H1 (cell line): ENCODE measurements around the gene AFF1. TPM values are rescaled to one million over a fixed set of nuclear protein-coding genes. Genes with fewer than 3 reads are reported as not detected.

ENCODE experiments used
- CTCF ChIA-PET: fragments of 300-600 bp; sonication (Branson Sonifier 250); formaldehyde crosslinking; loops from one replicate; lab custom pipeline; 2021; ENCODE audit not compliant: partially characterized antibody; lab: Charles Lee
- POLR2A ChIA-PET: fragments of 300-600 bp; sonication (Branson Sonifier 250); formaldehyde crosslinking; loops from one replicate; lab custom pipeline; 2021; ENCODE audit warnings: inconsistent platforms; ENCODE audit not compliant: partially characterized antibody; lab: Charles Lee
- DNase-seq, 2 experiments: peaks; one replicate each; pipeline versions ENCODE4 v3.0.0 to v3.0.0-alpha.2; 2010 to 2022; ENCODE audit warnings: low spot score in 2 of 2, low read depth in 1 of 2, mixed read lengths in 1 of 2
- FAIRE-seq: peaks from 2 replicates; lab custom pipeline; 2011; peaks lifted over from hg19 to GRCh38; lab: Jason Lieb, UNC
- H2AFZ ChIP-seq: 2 replicates; pipeline ENCODE4 v1.8.1; 2012; ENCODE audit warnings: low read length, inconsistent platforms
- H2AK5ac ChIP-seq: 2 replicates; pipeline ENCODE4 v1.6.1; 2013; ENCODE audit warnings: low read depth, low read length
- H2BK120ac ChIP-seq: replicated peaks from 2 replicates; pipeline ENCODE3; 2013; ENCODE audit warnings: low read depth, low read length, inconsistent platforms
- H2BK12ac ChIP-seq: 2 replicates; pipeline ENCODE4 v1.6.1; 2013; ENCODE audit warnings: low read depth, low read length
- H2BK15ac ChIP-seq: 2 replicates; pipeline ENCODE4 v1.6.1; 2013; ENCODE audit warnings: low read length
- H2BK20ac ChIP-seq: 2 replicates; pipeline ENCODE4 v1.6.1; 2013; ENCODE audit warnings: low read length
- H2BK5ac ChIP-seq: 2 replicates; pipeline ENCODE4 v1.6.1; 2013; ENCODE audit warnings: low read depth, low read length
- H3K14ac ChIP-seq: 2 replicates; pipeline ENCODE4 v1.6.1; 2013; ENCODE audit warnings: inconsistent platforms; ENCODE audit not compliant: insufficient read length
- H3K18ac ChIP-seq: 2 replicates; pipeline ENCODE4 v1.6.1; 2013; ENCODE audit warnings: low read length; ENCODE audit errors: extremely low read depth
- H3K23ac ChIP-seq: 2 replicates; pipeline ENCODE4 v1.6.1; 2013; ENCODE audit warnings: inconsistent platforms; ENCODE audit not compliant: insufficient read length
- H3K23me2 ChIP-seq: 2 replicates; pipeline ENCODE4 v1.6.1; 2013; ENCODE audit warnings: low read depth, low read length
- H3K27ac ChIP-seq: 2 replicates; pipeline ENCODE4 v1.6.1; 2011; ENCODE audit warnings: low read depth, low read length, inconsistent platforms
- H3K27me3 ChIP-seq, 4 experiments: replicated peaks in 1 of 4; 1 replicate in 1 of 4; 2 replicates in 3 of 4; pipeline versions ENCODE4 v1.6.1 to v1.8.1; 2011 to 2013; ENCODE audit warnings: low read length in 3 of 4, mild to moderate bottlenecking in 3 of 4, inconsistent platforms in 2 of 4, mixed read lengths in 2 of 4, moderate library complexity in 1 of 4; ENCODE audit not compliant: control insufficient read depth in 3 of 4, insufficient read depth in 3 of 4; ENCODE audit errors: extremely low read depth in 1 of 4
- H3K36me3 ChIP-seq, 4 experiments: 2 replicates each; pipeline versions ENCODE4 v1.6.1 to v1.8.1; 2011 to 2013; ENCODE audit warnings: mild to moderate bottlenecking in 4 of 4, low read length in 3 of 4, moderate library complexity in 2 of 4, control low read depth in 1 of 4, inconsistent platforms in 1 of 4; ENCODE audit not compliant: insufficient read depth in 4 of 4, control insufficient read depth in 2 of 4
- H3K4ac ChIP-seq: replicated peaks from 2 replicates; pipeline ENCODE3; 2013; ENCODE audit warnings: low read length, low read depth, mixed read lengths, inconsistent platforms; ENCODE audit not compliant: insufficient read length
- H3K4me1 ChIP-seq, 4 experiments: replicated peaks in 1 of 4; 1 replicate in 1 of 4; 2 replicates in 3 of 4; pipeline versions ENCODE4 v1.6.1 to v1.8.1; 2011 to 2013; ENCODE audit warnings: low read length in 3 of 4, inconsistent platforms in 2 of 4, mixed read lengths in 1 of 4; ENCODE audit not compliant: insufficient read depth in 4 of 4, control insufficient read depth in 3 of 4
- H3K4me2 ChIP-seq, 2 experiments: 2 replicates each; pipeline versions ENCODE4 v1.6.1 to v1.8.1; 2011 to 2013; ENCODE audit warnings: low read depth in 2 of 2, low read length in 2 of 2, control low read depth in 1 of 2, inconsistent platforms in 1 of 2, mild to moderate bottlenecking in 1 of 2; ENCODE audit not compliant: insufficient read depth in 1 of 2
- H3K4me3 ChIP-seq, 4 experiments: fragments of 200-600, 300-600 bp in 1 of 4; sonication (generic), shearing (Covaris generic), sonication (Bioruptor Twin) in 1 of 4; 2 replicates each; pipeline versions ENCODE4 v1.5.1 to v1.8.1; 2011 to 2016; ENCODE audit warnings: low read length in 4 of 4, low read depth in 3 of 4, control low read depth in 2 of 4, inconsistent platforms in 2 of 4, mild to moderate bottlenecking in 2 of 4, mixed read lengths in 1 of 4, moderate library complexity in 1 of 4; ENCODE audit not compliant: insufficient read depth in 2 of 4; ENCODE audit errors: extremely low read depth in 1 of 4
- H3K56ac ChIP-seq: replicated peaks from 2 replicates; pipeline ENCODE3; 2013; ENCODE audit warnings: low read depth, mild to moderate bottlenecking, mixed read lengths, low read length, inconsistent platforms; ENCODE audit not compliant: insufficient read length
- H3K79me1 ChIP-seq: 2 replicates; pipeline ENCODE4 v1.6.1; 2013; ENCODE audit warnings: low read depth, low read length, control low read depth
- H3K79me2 ChIP-seq, 2 experiments: 2 replicates each; pipeline versions ENCODE4 v1.6.1 to v1.8.1; 2012 to 2013; ENCODE audit warnings: low read length in 2 of 2, mild to moderate bottlenecking in 2 of 2, inconsistent platforms in 1 of 2; ENCODE audit not compliant: insufficient read depth in 2 of 2, control insufficient read depth in 1 of 2
- H3K9ac ChIP-seq, 4 experiments: replicated peaks in 1 of 4; 1 replicate in 1 of 4; 2 replicates in 3 of 4; pipeline versions ENCODE4 v1.6.1 to v1.8.1; 2011 to 2013; ENCODE audit warnings: low read depth in 3 of 4, low read length in 3 of 4, control low read depth in 2 of 4, mild to moderate bottlenecking in 2 of 4, moderate library complexity in 2 of 4, inconsistent platforms in 1 of 4; ENCODE audit errors: extremely low read depth in 1 of 4
- H3K9me3 ChIP-seq, 2 experiments: 2 replicates each; pipeline versions ENCODE4 v1.6.1 to v1.8.1; 2012 to 2013; ENCODE audit warnings: mild to moderate bottlenecking in 2 of 2, moderate library complexity in 2 of 2, control low read depth in 1 of 2, inconsistent platforms in 1 of 2, low read depth in 1 of 2, low read length in 1 of 2, mixed read lengths in 1 of 2; ENCODE audit not compliant: insufficient read depth in 2 of 2
- H4K20me1 ChIP-seq, 2 experiments: replicated peaks in 1 of 2; 2 replicates each; pipeline versions ENCODE3 to v1.8.1; 2011 to 2013; ENCODE audit warnings: inconsistent platforms in 2 of 2, low read length in 2 of 2, mild to moderate bottlenecking in 1 of 2; ENCODE audit not compliant: insufficient read depth in 2 of 2, control insufficient read depth in 1 of 2
- H4K5ac ChIP-seq: 2 replicates; pipeline ENCODE4 v1.6.1; 2013; ENCODE audit warnings: low read length, low read depth, mixed read lengths, inconsistent platforms; ENCODE audit not compliant: insufficient read length
- H4K8ac ChIP-seq: 2 replicates; pipeline ENCODE4 v1.8.0; 2013; ENCODE audit warnings: mild to moderate bottlenecking, moderate library complexity, low read length, inconsistent platforms; ENCODE audit not compliant: insufficient read depth; ENCODE audit errors: extremely low read depth
- H4K91ac ChIP-seq: replicated peaks from 2 replicates; pipeline ENCODE3; 2013; ENCODE audit warnings: low read length, mixed read lengths, inconsistent platforms; ENCODE audit not compliant: insufficient read length
- CTBP2 ChIP-seq: IDR thresholded peaks from 2 replicates; pipeline ENCODE4 v1.7.0; 2011; ENCODE audit warnings: borderline replicate concordance, mild to moderate bottlenecking, moderate library complexity, mixed read lengths, low read length; ENCODE audit not compliant: insufficient read depth, insufficient read length
- PHF8 ChIP-seq: fragments of 200-600 bp; sonication (generic); conservative IDR thresholded peaks from 2 replicates; pipeline ENCODE4 v1.7.1; 2012; ENCODE audit warnings: low read depth, mild to moderate bottlenecking, inconsistent platforms, low read length, moderate library complexity
- SIN3A ChIP-seq, 2 experiments: IDR thresholded peaks in 1 of 2; conservative IDR thresholded peaks in 1 of 2; 2 replicates each; pipeline ENCODE4 v1.6.1; 2011 to 2012; ENCODE audit warnings: low read length in 2 of 2, improper control_type of control experiment in 1 of 2, low read depth in 1 of 2, mild to moderate bottlenecking in 1 of 2
- whole genome bisulfite sequencing, 2 experiments: shearing (Covaris generic) in 1 of 2; methylation state at CpG; one replicate each; pipeline versions ENCODE4 v1.1.6 to v1.1.7; 2013 to 2015; ENCODE audit warnings: low lambda C conversion rate in 2 of 2, mixed read lengths in 2 of 2, inconsistent platforms in 1 of 2, low coverage in 1 of 2, missing lambda C conversion rate in 1 of 2; ENCODE audit not compliant: insufficient replicate concordance in 2 of 2, insufficient coverage in 1 of 2, insufficient read length in 1 of 2; ENCODE audit errors: extremely low coverage in 1 of 2, missing lambda C conversion rate in 1 of 2; 5-methylcytosine and 5-hydroxymethylcytosine counted together
- polyA plus RNA-seq, 7 experiments: library from polyadenylated mRNA; depleted of rRNA in 3 of 7; stranded (reverse) in 5 of 7; unstranded in 2 of 7; fragments of >200 nt in 5 of 7; fragments of 200-250 nt in 2 of 7; gene quantifications; 1 replicate in 5 of 7; 2 replicates in 1 of 7; 4 replicates in 1 of 7; pipeline versions ENCODE4 v1.2.1 to v1.2.3, GENCODE V29; 2011 to 2013; ENCODE audit warnings: missing spikeins in 2 of 7, mixed read lengths in 2 of 7
- total RNA-seq: library from RNA; stranded (reverse); fragmentation: NEBNext Ultra II Directional; extraction: Animal tissue kit (Norgen Biotek cat#: 25700); gene quantifications from 2 replicates; pipeline ENCODE4 v1.2.1, GENCODE V29; 2021

AFF1 gene
- total and polyA plus RNA-seq, 2 of the 8 experiments (the other 6 are each of a cell fraction or from before 2014, with no cell fraction given), result 14.8 to 85.5 TPM

DNA sequence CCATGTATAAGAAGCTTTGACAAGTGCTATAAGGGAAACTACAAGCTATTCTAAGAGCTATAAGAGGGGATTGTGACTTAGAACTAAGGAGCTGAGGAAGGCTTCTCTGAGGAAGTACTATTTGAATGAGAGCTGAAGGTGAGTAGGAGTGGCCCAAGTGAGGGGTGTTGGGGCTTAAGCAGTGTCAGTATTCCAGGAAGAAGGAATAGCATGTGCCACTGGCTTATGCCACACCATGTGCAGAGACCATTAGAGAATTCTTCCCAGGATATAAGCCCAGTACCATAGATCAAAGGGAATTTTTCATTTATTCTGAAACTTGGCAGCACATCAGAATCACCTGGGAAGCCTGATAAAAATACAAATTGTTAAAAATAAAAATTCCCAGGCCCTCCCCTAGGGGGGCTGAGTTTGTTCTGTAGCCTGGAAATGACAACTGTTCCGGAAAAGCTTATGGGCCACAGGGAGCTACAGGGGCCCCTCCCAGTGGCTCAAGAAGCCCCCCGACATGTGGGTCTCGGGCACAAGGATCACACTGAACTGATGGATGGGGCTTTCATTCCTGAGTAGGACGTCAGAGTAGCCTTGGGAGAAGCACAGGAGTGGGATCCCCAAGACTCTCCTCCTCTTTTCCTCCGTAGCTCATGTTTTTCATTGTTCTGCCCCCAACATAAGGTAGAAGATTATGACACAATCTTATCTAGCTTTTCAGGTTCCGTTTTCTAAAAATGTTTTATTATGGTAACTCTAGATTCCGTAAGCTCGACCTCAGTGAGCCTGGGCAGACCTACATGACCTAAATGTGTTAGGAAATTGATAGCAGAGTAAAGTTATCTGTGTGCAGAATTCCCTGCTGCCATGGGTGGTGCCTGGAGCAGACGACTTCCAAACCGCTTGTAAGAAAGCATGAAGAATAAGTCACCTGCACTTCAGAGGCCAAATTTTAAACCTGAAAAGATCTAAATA, 119.3 kb downstream of the AFF1 start:
- Histone ChIP-seq H4K91ac (no peak overlapping the region), H3K36me3 (peaks cover 0 to 13% (median 0%) of the 10 kb centered on the region in 4 experiments; a peak in 3 of 8 replicates), H4K20me1 (peaks cover 2 to 5% of the 10 kb centered on the region in 2 experiments), H2AK5ac (no peak overlapping the region), H3K56ac (no peak overlapping the region), H4K8ac (no peak overlapping the region), H2BK15ac (no peak overlapping the region), H3K23ac (no peak overlapping the region), H3K4me2 (no peak overlapping the region), H2BK12ac (no peak overlapping the region), H3K23me2 (no peaks in the 10 kb centered on the region), H3K14ac (no peak overlapping the region), H3K9ac (no peak overlapping the region; a peak in 1 of 7 replicates), H3K79me2 (peaks cover 0 to 87% of the 10 kb centered on the region in 2 experiments; a peak in 3 of 4 replicates), H3K9me3 (no peaks in the 10 kb centered on the region), H2BK120ac (no peak overlapping the region), H3K4ac (no peak overlapping the region), H3K4me3 (no peak overlapping the region), H3K79me1 (peaks cover 6% of the 10 kb centered on the region; the same call in 1 of the 2 replicates), H2BK5ac (no peak overlapping the region), H3K18ac (no peak overlapping the region), H2BK20ac (no peak overlapping the region), H3K27ac (no peak overlapping the region), H4K5ac (no peak overlapping the region), H2AFZ (no peak overlapping the region), H3K4me1 (peaks cover 0 to 19% (median 10%) of the 10 kb centered on the region in 4 experiments; a peak in 3 of 7 replicates), H3K27me3 (no peaks in the 10 kb centered on the region)
- WGBS, 2 experiments, result 82% methylated on average over 10 of the region's 10 CpGs; no CpG with 5 or more reads in 1 of the 2 experiments
- ChIA-PET POLR2A (interaction anchor here (0.6 to 2.9 kb wide), 8 partner anchors 14 to 118 kb away, joined by 3 to 6 read pairs (median 4); no protein-coding TSS in a partner anchor), CTCF (interaction anchor here (0.8 to 2.7 kb wide), 16 partner anchors 10 to 134 kb away, joined by 3 to 10 read pairs (median 4); partner anchors contain the start of gene AFF1)
- FAIRE-seq (no peak), DNase-seq (no peak)
- no peak for TF ChIP-seq PHF8
- TF ChIP-seq CTBP2, result no peak
- TF ChIP-seq SIN3A (conservative IDR thresholded peaks at IDR 0.05 in 1 of 2, IDR thresholded peaks at IDR 0.05 in 1 of 2; ENCODE audit: low read depth in 1 of 2, low read length in 2 of 2), result no peak
